ENCODE measurements around the gene GALNT10.

DNA sequence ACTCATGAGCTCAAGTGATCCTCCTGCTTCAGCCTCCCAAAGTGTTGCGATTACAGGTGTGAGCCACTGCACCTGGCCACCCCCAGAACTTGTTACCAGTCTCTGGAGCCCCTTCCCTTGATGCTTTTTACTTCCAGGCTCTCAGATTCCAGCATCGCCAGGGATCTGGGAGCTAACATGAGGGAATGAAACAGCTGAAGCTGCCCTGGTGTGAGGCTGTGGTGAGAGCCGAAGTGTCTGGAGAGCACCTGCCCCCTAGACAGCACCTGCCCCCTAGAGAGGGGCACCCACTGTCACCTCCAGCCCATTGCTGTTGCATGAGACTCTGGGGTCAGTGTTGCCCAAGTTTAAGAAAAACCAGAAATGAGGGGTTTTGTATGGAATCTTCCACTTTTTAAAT is 131.0 kb downstream of the GALNT10 start:
- TF ChIP-seq CTCF (IDR thresholded peaks at IDR 0.05) (no peak), POLR2A (IDR thresholded peaks at IDR 0.05) (no peak)

Data from body of pancreas (tissue), 4 donors.